C4-2B (cell line): Measurements from ENCODE around the gene PLD1.

Experiments
- CTCF ChIP-seq: fragments of 450-650 bp; conservative IDR thresholded peaks from 2 replicates; pipeline ENCODE4 v1.5.1; 2017; ENCODE audit warnings: mild to moderate bottlenecking
- ZFX ChIP-seq: fragments of 450-650 bp; IDR thresholded peaks from 2 replicates; pipeline ENCODE4 v1.6.1; 2017

GRCh38 chr3:171604370-171604769 is 205.9 kb downstream of the PLD1 start:
- TF ChIP-seq ZFX (no peak), CTCF (no peak)
